ENCODE measurements around the gene ELMO1.

- TF ChIP-seq CTCF (IDR thresholded peaks at IDR 0.05 in 8 of 11, conservative IDR thresholded peaks at IDR 0.05 in 3 of 11), result no peak
- no peak for TF ChIP-seq POLR2AphosphoS5 (IDR thresholded peaks at IDR 0.05)
- TF ChIP-seq POLR2A (IDR thresholded peaks at IDR 0.05), result no peak
These were observed 493.1 kb downstream of the ELMO1 start for GRCh38 chr7:36955456-36956129.

All from spleen (tissue), 7 donors.